WTC11 (cell line): ENCODE results near the gene GCK. TPM values are rescaled to one million over a fixed set of nuclear protein-coding genes. Genes with fewer than 3 reads are reported as not detected.

Experiments used
- ATAC-seq: fragments of 200-7000 bp; cut with Tn5 transposase; 2 replicates; pipeline ENCODE4 v1.10.0; 2021; ENCODE audit warnings: mild to moderate bottlenecking, moderate library complexity
- CTCF ChIA-PET: fragments of 300-600 bp; sonication (Branson Sonifier 250); formaldehyde crosslinking; loops from one replicate; lab custom pipeline; 2021; ENCODE audit warnings: antibody characterized with exemption; lab: Charles Lee
- POLR2A ChIA-PET: fragments of 350-600 bp; sonication (Branson Sonifier 250); formaldehyde crosslinking; loops from one replicate; lab custom pipeline; 2021; ENCODE audit warnings: antibody characterized with exemption; lab: Charles Lee
- DNase-seq: peaks from one replicate; pipeline ENCODE4 v3.0.0; 2021; ENCODE audit warnings: low spot score
- H3K27ac Mint-ChIP-seq: 2 replicates; pipeline ENCODE4 v1.8.0; 2021; ENCODE audit warnings: mixed read lengths
- H3K27me3 Mint-ChIP-seq: 2 replicates; pipeline ENCODE4 v1.8.0; 2021; ENCODE audit warnings: low read depth, mild to moderate bottlenecking, moderate library complexity, mixed read lengths
- H3K36me3 Mint-ChIP-seq: 2 replicates; pipeline ENCODE4 v1.8.0; 2021; ENCODE audit warnings: mixed read lengths
- H3K4me1 Mint-ChIP-seq: 2 replicates; pipeline ENCODE4 v1.8.0; 2022; ENCODE audit warnings: mixed read lengths
- H3K4me3 Mint-ChIP-seq: 2 replicates; pipeline ENCODE4 v1.8.0; 2021; ENCODE audit warnings: mild to moderate bottlenecking, moderate library complexity, mixed read lengths
- H3K9me3 Mint-ChIP-seq: 2 replicates; pipeline ENCODE4 v1.8.0; 2021; ENCODE audit warnings: mixed read lengths
- ATF6 ChIP-seq: sonication (generic); formaldehyde crosslinking; IDR thresholded peaks from 2 replicates; pipeline ENCODE4 v1.8.1; 2023; ENCODE audit warnings: mild to moderate bottlenecking, missing genetic modification reagents
- CREM ChIP-seq: sonication (generic); formaldehyde crosslinking; IDR thresholded peaks from 2 replicates; pipeline ENCODE4 v1.8.1; 2022; ENCODE audit warnings: mild to moderate bottlenecking, missing genetic modification reagents, moderate library complexity
- FOXP1 ChIP-seq: sonication (generic); formaldehyde crosslinking; IDR thresholded peaks from 2 replicates; pipeline ENCODE4 v1.8.0; 2022; ENCODE audit warnings: missing genetic modification reagents, mild to moderate bottlenecking, moderate library complexity, borderline replicate concordance
- HMGXB4 ChIP-seq: sonication (generic); formaldehyde crosslinking; IDR thresholded peaks from 2 replicates; pipeline ENCODE4 v1.8.1; 2023; ENCODE audit warnings: mild to moderate bottlenecking, moderate library complexity, missing genetic modification reagents
- IRF1 ChIP-seq: sonication (generic); formaldehyde crosslinking; IDR thresholded peaks from 2 replicates; pipeline ENCODE4 v1.8.0; 2023; ENCODE audit warnings: missing genetic modification reagents
- MAX ChIP-seq: sonication (generic); formaldehyde crosslinking; IDR thresholded peaks from 2 replicates; pipeline ENCODE4 v1.8.0; 2022; ENCODE audit warnings: mild to moderate bottlenecking, missing genetic modification reagents
- MLX ChIP-seq: sonication (generic); formaldehyde crosslinking; IDR thresholded peaks from 2 replicates; pipeline ENCODE4 v1.8.1; 2023; ENCODE audit warnings: mild to moderate bottlenecking, missing genetic modification reagents, moderate library complexity
- NR3C1 ChIP-seq: sonication (generic); formaldehyde crosslinking; conservative IDR thresholded peaks from 2 replicates; pipeline ENCODE4 v1.8.1; 2023; ENCODE audit warnings: low read depth, mild to moderate bottlenecking, missing genetic modification reagents
- PRDM15 ChIP-seq: sonication (generic); formaldehyde crosslinking; IDR thresholded peaks from 2 replicates; pipeline ENCODE4 v1.8.0; 2022; ENCODE audit warnings: missing genetic modification reagents
- PREB ChIP-seq: sonication (generic); formaldehyde crosslinking; IDR thresholded peaks from 2 replicates; pipeline ENCODE4 v1.8.1; 2022; ENCODE audit warnings: mild to moderate bottlenecking, missing genetic modification reagents, moderate library complexity, borderline replicate concordance
- SP1 ChIP-seq: sonication (generic); formaldehyde crosslinking; conservative IDR thresholded peaks from 2 replicates; pipeline ENCODE4 v1.8.1; 2022; ENCODE audit warnings: missing genetic modification reagents
- TEAD4 ChIP-seq: sonication (generic); formaldehyde crosslinking; IDR thresholded peaks from 2 replicates; pipeline ENCODE4 v1.8.0; 2022; ENCODE audit warnings: mild to moderate bottlenecking, missing genetic modification reagents
- ZBTB21 ChIP-seq: sonication (generic); formaldehyde crosslinking; IDR thresholded peaks from 2 replicates; pipeline ENCODE4 v1.8.1; 2023; ENCODE audit warnings: mild to moderate bottlenecking, missing genetic modification reagents, borderline replicate concordance
- ZNF263 ChIP-seq: sonication (generic); formaldehyde crosslinking; IDR thresholded peaks from 2 replicates; pipeline ENCODE4 v1.8.1; 2022; ENCODE audit warnings: low read depth, mild to moderate bottlenecking, moderate library complexity, missing genetic modification reagents
- ZNF423 ChIP-seq: fragments of 250-450 bp; sonication (Bioruptor Pico); IDR thresholded peaks from 2 replicates; pipeline ENCODE4 v2.1.2; 2022; ENCODE audit warnings: mild to moderate bottlenecking, moderate library complexity
- total RNA-seq: library from RNA; stranded (reverse); gene quantifications from 3 replicates; pipeline ENCODE4 v1.2.3, GENCODE V29; 2021

GCK gene
- total RNA-seq, 1 experiment from 2014 or later: 3.3 TPM

GRCh38 chr7:44147026-44147991 is 41.9 kb downstream of the GCK start:
- no peak overlapping the region for H3K27ac Mint-ChIP-seq
- DNase-seq (peak; percentile 25), ATAC-seq (no peak)
- ChIA-PET CTCF (interaction anchor here (0.8 to 2.6 kb wide), 8 partner anchors 10 to 93 kb away, joined by 3 to 8 read pairs (median 4); no protein-coding TSS in a partner anchor), POLR2A (interaction anchor here (1.0 kb wide), 1 partner anchor 23 kb away, joined by 3 read pairs; no protein-coding TSS in a partner anchor)
- H3K4me3 Mint-ChIP-seq: no peak overlapping the region
- no peaks in the 10 kb centered on the region for H3K36me3 Mint-ChIP-seq
- TF ChIP-seq ZNF423 (CRISPR knock-in tag) (no peak), FOXP1 (CRISPR knock-in tag) (0 out of 2 replicates have a peak, but pooled peaks have one; percentile 32)
- H3K27me3 Mint-ChIP-seq: peaks cover 41% of the 10 kb centered on the region
- H3K9me3 Mint-ChIP-seq: no peaks in the 10 kb centered on the region
- peaks cover 21% of the 10 kb centered on the region for H3K4me1 Mint-ChIP-seq

- H3K27ac Mint-ChIP-seq: no peak overlapping the region
- DNase-seq: peak; percentile 95
- ATAC-seq: peak; percentile 91
- H3K4me1 Mint-ChIP-seq: peaks cover 21% of the 10 kb centered on the region
- peak overlapping the region; percentile 77 for H3K4me3 Mint-ChIP-seq
- H3K27me3 Mint-ChIP-seq: peaks cover 41% of the 10 kb centered on the region
- ChIA-PET CTCF (interaction anchor here (0.7 to 2.6 kb wide), 9 partner anchors 11 to 94 kb away, joined by 3 to 8 read pairs (median 3); no protein-coding TSS in a partner anchor), POLR2A (no interaction called here)
- no peak for TF ChIP-seq ZBTB21 (CRISPR knock-in tag)
- 0 out of 2 replicates have a peak, but pooled peaks have one; percentile 32 for TF ChIP-seq HMGXB4
- TF ChIP-seq ZNF263 (CRISPR knock-in tag): peak; percentile 92
- TF ChIP-seq MAX (CRISPR knock-in tag): peak; percentile 38
- H3K36me3 Mint-ChIP-seq: no peaks in the 10 kb centered on the region
- H3K9me3 Mint-ChIP-seq: no peaks in the 10 kb centered on the region
These were observed 43.0 kb downstream of the GCK start for GRCh38 chr7:44145969-44146911.

- DNase-seq: peak; percentile 65
- CTCF ChIA-PET: interaction anchor here (1.1 to 1.3 kb wide), 3 partner anchors 8 to 51 kb away, joined by 3 to 4 read pairs (median 3); no protein-coding TSS in a partner anchor
- peak overlapping the region; percentile 77 for H3K4me3 Mint-ChIP-seq
- TF ChIP-seq PRDM15 (CRISPR knock-in tag): peak; percentile 87
- peak; percentile 59; the same call in 1 of the 2 replicates for TF ChIP-seq PREB
- TF ChIP-seq CREM (CRISPR knock-in tag): peak; percentile 75; the same call in 1 of the 2 replicates
- TF ChIP-seq TEAD4 (CRISPR knock-in tag): peak; percentile 98
- TF ChIP-seq IRF1 (CRISPR knock-in tag): peak; percentile 99
- TF ChIP-seq MLX (CRISPR knock-in tag): peak; percentile 92; the same call in 1 of the 2 replicates
- TF ChIP-seq ZNF263 (CRISPR knock-in tag): no peak; the same call in 1 of the 2 replicates
- TF ChIP-seq SP1 (CRISPR knock-in tag): peak; percentile 87
- TF ChIP-seq NR3C1 (CRISPR knock-in tag): peak; percentile 94; the same call in 1 of the 2 replicates
- peak; percentile 73; the same call in 1 of the 2 replicates for TF ChIP-seq ATF6 (CRISPR knock-in tag)
These were observed 43.7 kb downstream of the GCK start for GRCh38 chr7:44145479-44145968.

More at GRCh38 chr7:44145479-44145968, 43.7 kb downstream of the GCK start:
- peak; percentile 7 for ATAC-seq
- H3K27ac Mint-ChIP-seq: no peak overlapping the region
- POLR2A ChIA-PET: no interaction called here
- H3K36me3 Mint-ChIP-seq: no peaks in the 10 kb centered on the region
- peaks cover 21% of the 10 kb centered on the region for H3K4me1 Mint-ChIP-seq
- no peaks in the 10 kb centered on the region for H3K9me3 Mint-ChIP-seq
- peaks cover 41% of the 10 kb centered on the region for H3K27me3 Mint-ChIP-seq
